GM12878 (cell line): Measurements from ENCODE around the gene HPS6. TPM values are rescaled to one million over a fixed set of nuclear protein-coding genes. Genes with fewer than 3 reads are reported as not detected.

Experiments used
- BACH1 ChIP-seq: fragments of 450-650 bp; IDR thresholded peaks from 2 replicates; pipeline ENCODE4 v1.6.1; 2017; ENCODE audit warnings: mild to moderate bottlenecking, borderline replicate concordance
- BRCA1 ChIP-seq: IDR thresholded peaks from 2 replicates; pipeline ENCODE4 v1.6.1; 2011; ENCODE audit warnings: low read depth, low read length, improper control_type of control experiment
- EED ChIP-seq: sonication (generic); IDR thresholded peaks from 2 replicates; pipeline ENCODE4 v1.6.1; 2016; ENCODE audit warnings: antibody characterized with exemption, low read depth
- FOS ChIP-seq: IDR thresholded peaks from 3 replicates; pipeline ENCODE4 v1.6.1; 2011; ENCODE audit warnings: borderline replicate concordance; ENCODE audit not compliant: insufficient read length; ENCODE audit errors: extremely low read depth
- KAT2A ChIP-seq: conservative IDR thresholded peaks from 2 replicates; pipeline ENCODE4 v1.6.1; 2011; ENCODE audit warnings: low read depth, low read length; ENCODE audit not compliant: control insufficient read depth
- MEF2B ChIP-seq: fragments of 450-650 bp; IDR thresholded peaks from 2 replicates; pipeline ENCODE4 v1.6.1; 2018; ENCODE audit warnings: mild to moderate bottlenecking, moderate library complexity; ENCODE audit not compliant: partially characterized antibody, poor library complexity, severe bottlenecking
- MYC ChIP-seq: IDR thresholded peaks from 2 replicates; pipeline ENCODE4 v1.6.1; 2011; ENCODE audit warnings: mild to moderate bottlenecking, low read length, moderate library complexity, inconsistent platforms; ENCODE audit not compliant: insufficient read depth, insufficient replicate concordance, insufficient read length, severe bottlenecking
- NFYA ChIP-seq: IDR thresholded peaks from 2 replicates; pipeline ENCODE4 v1.6.1; 2011; ENCODE audit warnings: low read depth, mild to moderate bottlenecking, low read length, improper control_type of control experiment, borderline replicate concordance
- RAD21 ChIP-seq: IDR thresholded peaks from 2 replicates; pipeline ENCODE4 v1.6.1; 2011; ENCODE audit warnings: mild to moderate bottlenecking, low read depth, low read length, moderate library complexity; ENCODE audit not compliant: insufficient read depth
- RAD51 ChIP-seq: fragments of 450-650 bp; IDR thresholded peaks from 2 replicates; pipeline ENCODE4 v1.6.1; 2016; ENCODE audit warnings: moderate library complexity, mild to moderate bottlenecking, inconsistent platforms
- RFX5 ChIP-seq: IDR thresholded peaks from 2 replicates; pipeline ENCODE4 v1.6.1; 2011; ENCODE audit warnings: low read depth, low read length, improper control_type of control experiment
- SMAD1 ChIP-seq: fragments of 450-650 bp; IDR thresholded peaks from 2 replicates; pipeline ENCODE4 v1.6.1; 2018; ENCODE audit warnings: mild to moderate bottlenecking, low read depth; ENCODE audit not compliant: partially characterized antibody
- SMAD5 ChIP-seq: IDR thresholded peaks from 2 replicates; pipeline ENCODE4 v1.6.1; 2016; ENCODE audit warnings: antibody characterized with exemption, low read depth
- SREBF1 ChIP-seq: IDR thresholded peaks from 2 replicates; pipeline ENCODE4 v1.6.1; 2012; ENCODE audit warnings: mild to moderate bottlenecking, low read length
- ZNF207 ChIP-seq: fragments of 450-650 bp; IDR thresholded peaks from 2 replicates; pipeline ENCODE4 v1.6.1; 2014; ENCODE audit warnings: antibody characterized with exemption, mild to moderate bottlenecking, borderline replicate concordance
- ZNF24 ChIP-seq: fragments of 450-650 bp; IDR thresholded peaks from 2 replicates; pipeline ENCODE4 v1.6.1; 2017; ENCODE audit warnings: antibody characterized with exemption, mild to moderate bottlenecking
- polyA plus RNA-seq, 11 experiments: library from polyadenylated mRNA; depleted of rRNA in 4 of 11; unstranded in 6 of 11; stranded (reverse) in 5 of 11; fragments of >200 nt; fragmentation: Nextera tagmentation in 4 of 11; fragmentation: Illumina TruSeq in 1 of 11; extraction: Ambion mirVana in 4 of 11; extraction: Trizol in 1 of 11; gene quantifications; 1 replicate in 1 of 11; 2 replicates in 10 of 11; pipeline versions ENCODE4 v1.2.1 to v1.2.3, GENCODE V29; 2011 to 2016; ENCODE audit warnings: inconsistent platforms in 2 of 11, missing spikeins in 2 of 11, low read depth in 1 of 11
- total RNA-seq, 4 experiments: library from RNA; depleted of rRNA in 3 of 4; stranded (reverse); fragments of >200 nt in 3 of 4; fragmentation: Illumina TruSeq in 1 of 4; extraction: Trizol in 1 of 4; gene quantifications; 2 replicates each; pipeline versions ENCODE4 v1.2.1 to v1.2.3, GENCODE V29; 2013 to 2021
- TF ChIP-seq, protein P1 (sequence below): fragments of 450-650 bp; IDR thresholded peaks from 2 replicates; pipeline ENCODE4 v1.6.1; 2017; ENCODE audit warnings: borderline replicate concordance
- TF ChIP-seq, protein P2 (sequence below): IDR thresholded peaks from 2 replicates; pipeline ENCODE4 v1.6.1; 2011; ENCODE audit warnings: mild to moderate bottlenecking, low read depth, low read length, moderate library complexity; ENCODE audit not compliant: insufficient replicate concordance
- TF ChIP-seq, protein P3 (sequence below): IDR thresholded peaks from 2 replicates; pipeline ENCODE4 v1.6.1; 2012; ENCODE audit warnings: low read depth, low read length, improper control_type of control experiment
- TF ChIP-seq, protein P4 (sequence below): fragments of 450-650 bp; IDR thresholded peaks from 2 replicates; pipeline ENCODE4 v1.6.1; 2014; ENCODE audit warnings: mild to moderate bottlenecking
- TF ChIP-seq, protein P5 (sequence below): IDR thresholded peaks from 2 replicates; pipeline ENCODE4 v1.6.1; 2012; ENCODE audit warnings: low read depth, low read length, improper control_type of control experiment
- TF ChIP-seq, protein P6 (sequence below): fragments of 150-350 bp; IDR thresholded peaks from 2 replicates; pipeline ENCODE4 v1.6.1; 2014; ENCODE audit warnings: mild to moderate bottlenecking, low read depth, low read length

HPS6 gene
- total and polyA plus RNA-seq, 10 of the 15 experiments (the other 5 are each of a cell fraction or from before 2014, with no cell fraction given) = 1.4 to 28.0 (median 12.0) TPM

DNA sequence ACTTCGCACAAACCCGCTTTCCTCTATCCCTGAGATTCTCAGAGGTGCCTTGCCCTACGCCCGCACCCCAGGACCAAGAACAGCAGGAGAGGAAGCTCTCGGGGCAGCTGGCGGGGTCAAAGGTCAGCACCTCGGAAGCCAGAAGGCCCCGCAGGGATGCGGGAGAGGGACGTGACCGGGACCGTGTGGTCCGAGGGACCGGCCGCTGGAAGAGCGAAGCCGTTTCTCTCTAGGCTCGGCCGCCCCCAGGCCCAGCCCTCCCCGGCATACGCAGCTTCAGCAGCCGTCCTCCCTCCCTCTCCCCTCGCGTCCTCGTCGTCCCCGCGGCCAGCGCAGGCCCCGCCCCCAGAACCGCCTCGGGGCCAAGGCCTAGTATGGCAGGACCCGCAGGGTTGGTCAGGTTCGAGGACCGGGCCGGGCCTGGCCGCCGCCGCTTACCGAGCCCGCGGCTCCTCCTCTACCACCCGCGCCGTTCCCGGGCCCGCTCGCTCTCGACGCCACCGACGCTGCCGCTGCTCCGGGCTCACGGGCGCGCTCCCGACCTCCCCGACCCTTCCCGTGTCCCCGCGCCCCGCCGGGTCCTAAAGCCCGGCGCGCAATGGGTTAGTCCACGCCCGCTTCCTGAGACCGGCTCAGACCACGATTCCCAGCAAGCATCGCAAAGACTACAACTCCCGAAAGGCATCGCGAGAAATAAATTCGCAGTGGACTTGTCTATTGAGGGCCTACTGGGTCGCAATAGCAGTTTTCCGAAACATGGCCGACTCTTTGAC, 9.3 kb upstream of the HPS6 start, which contains the start of gene ARMH3 (continued):
- TF ChIP-seq MEF2B (no peak), FOS (no peak), BRCA1 (0 out of 2 replicates have a peak, but pooled peaks have one; percentile 8), ZNF207 (peak; percentile 95), RFX5 (no peak), SMAD1 (no peak), SREBF1 (0 out of 2 replicates have a peak, but pooled peaks have one; percentile 26), RAD21 (no peak), BACH1 (peak; percentile 90), ZNF24 (no peak; the same call in 1 of the 2 replicates), NFYA (no peak), RAD51 (no peak), EED (no peak), SMAD5 (0 out of 2 replicates have a peak, but pooled peaks have one; percentile 22), KAT2A (no peak), MYC (no peak)
- TF ChIP-seq, protein P1, sequence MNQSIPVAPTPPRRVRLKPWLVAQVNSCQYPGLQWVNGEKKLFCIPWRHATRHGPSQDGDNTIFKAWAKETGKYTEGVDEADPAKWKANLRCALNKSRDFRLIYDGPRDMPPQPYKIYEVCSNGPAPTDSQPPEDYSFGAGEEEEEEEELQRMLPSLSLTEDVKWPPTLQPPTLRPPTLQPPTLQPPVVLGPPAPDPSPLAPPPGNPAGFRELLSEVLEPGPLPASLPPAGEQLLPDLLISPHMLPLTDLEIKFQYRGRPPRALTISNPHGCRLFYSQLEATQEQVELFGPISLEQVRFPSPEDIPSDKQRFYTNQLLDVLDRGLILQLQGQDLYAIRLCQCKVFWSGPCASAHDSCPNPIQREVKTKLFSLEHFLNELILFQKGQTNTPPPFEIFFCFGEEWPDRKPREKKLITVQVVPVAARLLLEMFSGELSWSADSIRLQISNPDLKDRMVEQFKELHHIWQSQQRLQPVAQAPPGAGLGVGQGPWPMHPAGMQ = no peak
- TF ChIP-seq, protein P2, sequence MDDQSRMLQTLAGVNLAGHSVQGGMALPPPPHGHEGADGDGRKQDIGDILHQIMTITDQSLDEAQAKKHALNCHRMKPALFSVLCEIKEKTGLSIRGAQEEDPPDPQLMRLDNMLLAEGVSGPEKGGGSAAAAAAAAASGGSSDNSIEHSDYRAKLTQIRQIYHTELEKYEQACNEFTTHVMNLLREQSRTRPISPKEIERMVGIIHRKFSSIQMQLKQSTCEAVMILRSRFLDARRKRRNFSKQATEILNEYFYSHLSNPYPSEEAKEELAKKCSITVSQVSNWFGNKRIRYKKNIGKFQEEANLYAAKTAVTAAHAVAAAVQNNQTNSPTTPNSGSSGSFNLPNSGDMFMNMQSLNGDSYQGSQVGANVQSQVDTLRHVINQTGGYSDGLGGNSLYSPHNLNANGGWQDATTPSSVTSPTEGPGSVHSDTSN = peak; percentile 10
- TF ChIP-seq, protein P3, sequence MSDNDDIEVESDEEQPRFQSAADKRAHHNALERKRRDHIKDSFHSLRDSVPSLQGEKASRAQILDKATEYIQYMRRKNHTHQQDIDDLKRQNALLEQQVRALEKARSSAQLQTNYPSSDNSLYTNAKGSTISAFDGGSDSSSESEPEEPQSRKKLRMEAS = peak; percentile 52; the same call in 1 of the 2 replicates
- TF ChIP-seq, protein P4, sequence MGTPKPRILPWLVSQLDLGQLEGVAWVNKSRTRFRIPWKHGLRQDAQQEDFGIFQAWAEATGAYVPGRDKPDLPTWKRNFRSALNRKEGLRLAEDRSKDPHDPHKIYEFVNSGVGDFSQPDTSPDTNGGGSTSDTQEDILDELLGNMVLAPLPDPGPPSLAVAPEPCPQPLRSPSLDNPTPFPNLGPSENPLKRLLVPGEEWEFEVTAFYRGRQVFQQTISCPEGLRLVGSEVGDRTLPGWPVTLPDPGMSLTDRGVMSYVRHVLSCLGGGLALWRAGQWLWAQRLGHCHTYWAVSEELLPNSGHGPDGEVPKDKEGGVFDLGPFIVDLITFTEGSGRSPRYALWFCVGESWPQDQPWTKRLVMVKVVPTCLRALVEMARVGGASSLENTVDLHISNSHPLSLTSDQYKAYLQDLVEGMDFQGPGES = no peak
- TF ChIP-seq, protein P5, sequence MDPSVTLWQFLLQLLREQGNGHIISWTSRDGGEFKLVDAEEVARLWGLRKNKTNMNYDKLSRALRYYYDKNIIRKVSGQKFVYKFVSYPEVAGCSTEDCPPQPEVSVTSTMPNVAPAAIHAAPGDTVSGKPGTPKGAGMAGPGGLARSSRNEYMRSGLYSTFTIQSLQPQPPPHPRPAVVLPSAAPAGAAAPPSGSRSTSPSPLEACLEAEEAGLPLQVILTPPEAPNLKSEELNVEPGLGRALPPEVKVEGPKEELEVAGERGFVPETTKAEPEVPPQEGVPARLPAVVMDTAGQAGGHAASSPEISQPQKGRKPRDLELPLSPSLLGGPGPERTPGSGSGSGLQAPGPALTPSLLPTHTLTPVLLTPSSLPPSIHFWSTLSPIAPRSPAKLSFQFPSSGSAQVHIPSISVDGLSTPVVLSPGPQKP = 0 out of 2 replicates have a peak, but pooled peaks have one; percentile 58
- TF ChIP-seq, protein P6, sequence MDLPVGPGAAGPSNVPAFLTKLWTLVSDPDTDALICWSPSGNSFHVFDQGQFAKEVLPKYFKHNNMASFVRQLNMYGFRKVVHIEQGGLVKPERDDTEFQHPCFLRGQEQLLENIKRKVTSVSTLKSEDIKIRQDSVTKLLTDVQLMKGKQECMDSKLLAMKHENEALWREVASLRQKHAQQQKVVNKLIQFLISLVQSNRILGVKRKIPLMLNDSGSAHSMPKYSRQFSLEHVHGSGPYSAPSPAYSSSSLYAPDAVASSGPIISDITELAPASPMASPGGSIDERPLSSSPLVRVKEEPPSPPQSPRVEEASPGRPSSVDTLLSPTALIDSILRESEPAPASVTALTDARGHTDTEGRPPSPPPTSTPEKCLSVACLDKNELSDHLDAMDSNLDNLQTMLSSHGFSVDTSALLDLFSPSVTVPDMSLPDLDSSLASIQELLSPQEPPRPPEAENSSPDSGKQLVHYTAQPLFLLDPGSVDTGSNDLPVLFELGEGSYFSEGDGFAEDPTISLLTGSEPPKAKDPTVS = no peak
